ENCODE measurements around the gene ZDHHC12.
A peak's percentile ranks its signal among the peaks of the same experiment; 100 is the strongest.

Gene ZDHHC12

GRCh38 chr9:128723866-128724743 is at the start of gene ZDHHC12:
Gene ZDHHC12, minus strand, starts transcription at chr9:128724127. Its CDS starts 34 bp downstream, at chr9:128724093.
- peak; percentile 100 for DNase-seq

- DNase-seq, result no peak
Observed at GRCh38 chr9:128773049-128773448, 49.1 kb upstream of the ZDHHC12 start.

GRCh38 chr9:128771745-128772519 is 48.0 kb upstream of the ZDHHC12 start, which contains the start of gene ZER1:
Gene ZER1, minus strand, starts transcription at chr9:128771927. Its CDS starts 16,362 bp downstream, at chr9:128755565.
- peak; percentile 98 for DNase-seq

GRCh38 chr9:128771094-128771721 is 47.3 kb upstream of the ZDHHC12 start:
- no peak for DNase-seq

- no peak for DNase-seq
Observed at GRCh38 chr9:128770286-128771030, 46.5 kb upstream of the ZDHHC12 start.

GRCh38 chr9:128768606-128769005 is 44.7 kb upstream of the ZDHHC12 start:
- DNase-seq, result no peak

- DNase-seq, result no peak
Observed at GRCh38 chr9:128765499-128765898, 41.6 kb upstream of the ZDHHC12 start.

GRCh38 chr9:128764361-128764760 is 40.4 kb upstream of the ZDHHC12 start:
- DNase-seq, result no peak

GRCh38 chr9:128762671-128763449 is 38.9 kb upstream of the ZDHHC12 start:
- DNase-seq, result no peak

GRCh38 chr9:128757602-128758001 is 33.7 kb upstream of the ZDHHC12 start:
- DNase-seq, result no peak

GRCh38 chr9:128753627-128754026 is 29.7 kb upstream of the ZDHHC12 start:
- DNase-seq, result no peak

GRCh38 chr9:128750926-128751595 is 27.1 kb upstream of the ZDHHC12 start:
- DNase-seq, result no peak

GRCh38 chr9:128747241-128747640 is 23.3 kb upstream of the ZDHHC12 start:
- DNase-seq, result no peak

GRCh38 chr9:128743421-128743820 is 19.5 kb upstream of the ZDHHC12 start:
- no peak for DNase-seq

- no peak for DNase-seq
Observed at GRCh38 chr9:128742401-128742800, 18.5 kb upstream of the ZDHHC12 start.

GRCh38 chr9:128735373-128735772 is 11.4 kb upstream of the ZDHHC12 start:
- DNase-seq, result no peak

- DNase-seq, result no peak
Observed at GRCh38 chr9:128733256-128733655, 9.3 kb upstream of the ZDHHC12 start.

- DNase-seq, result no peak
Observed at GRCh38 chr9:128732576-128732975, 8.6 kb upstream of the ZDHHC12 start.

GRCh38 chr9:128731691-128732090 is 7.8 kb upstream of the ZDHHC12 start:
- no peak for DNase-seq

GRCh38 chr9:128731093-128731492 is 7.2 kb upstream of the ZDHHC12 start:
- no peak for DNase-seq

Measured in activated effector memory CD4-positive, alpha-beta T cell treated with anti-CD3 and anti-CD28 coated beads, Interleukin-2, amount 50 U/mL, for 16 hours (primary cell).